C4-2B (cell line): ENCODE data around the gene PID1.

Experiments
- ZFX ChIP-seq: fragments of 450-650 bp; IDR thresholded peaks from 2 replicates; pipeline ENCODE4 v1.6.1; 2017
- TF ChIP-seq, protein P1 (sequence below): fragments of 450-650 bp; conservative IDR thresholded peaks from 2 replicates; pipeline ENCODE4 v1.5.1; 2017; ENCODE audit warnings: mild to moderate bottlenecking

DNA sequence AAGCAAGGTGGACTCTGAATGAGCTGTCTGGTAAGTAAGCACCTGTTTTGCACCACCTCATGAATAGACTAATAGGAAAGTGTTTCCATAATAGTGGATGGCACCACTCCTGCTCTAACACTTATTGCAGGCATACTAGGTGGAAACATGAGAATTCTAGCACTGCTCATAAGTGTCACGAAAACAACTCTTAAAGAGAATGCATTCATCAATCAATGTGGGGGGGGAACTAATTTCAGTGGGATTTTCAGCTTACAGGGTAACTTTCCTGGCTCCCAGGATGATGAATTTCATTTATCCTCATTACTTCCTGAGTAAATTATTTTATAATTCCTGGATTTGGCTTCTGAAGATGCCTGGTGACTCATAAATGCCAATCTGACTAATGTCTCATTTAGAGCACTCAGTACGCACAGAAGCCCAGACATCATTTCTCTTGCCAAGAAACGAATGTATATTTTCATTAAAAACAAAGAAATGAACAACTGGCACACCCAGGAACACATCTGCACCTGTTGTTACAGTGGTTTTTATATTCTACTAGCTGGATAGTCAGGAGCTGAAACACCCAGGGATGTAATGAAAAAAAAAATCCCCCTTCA lies 129.6 kb downstream of the PID1 start:
- TF ChIP-seq, protein P1, sequence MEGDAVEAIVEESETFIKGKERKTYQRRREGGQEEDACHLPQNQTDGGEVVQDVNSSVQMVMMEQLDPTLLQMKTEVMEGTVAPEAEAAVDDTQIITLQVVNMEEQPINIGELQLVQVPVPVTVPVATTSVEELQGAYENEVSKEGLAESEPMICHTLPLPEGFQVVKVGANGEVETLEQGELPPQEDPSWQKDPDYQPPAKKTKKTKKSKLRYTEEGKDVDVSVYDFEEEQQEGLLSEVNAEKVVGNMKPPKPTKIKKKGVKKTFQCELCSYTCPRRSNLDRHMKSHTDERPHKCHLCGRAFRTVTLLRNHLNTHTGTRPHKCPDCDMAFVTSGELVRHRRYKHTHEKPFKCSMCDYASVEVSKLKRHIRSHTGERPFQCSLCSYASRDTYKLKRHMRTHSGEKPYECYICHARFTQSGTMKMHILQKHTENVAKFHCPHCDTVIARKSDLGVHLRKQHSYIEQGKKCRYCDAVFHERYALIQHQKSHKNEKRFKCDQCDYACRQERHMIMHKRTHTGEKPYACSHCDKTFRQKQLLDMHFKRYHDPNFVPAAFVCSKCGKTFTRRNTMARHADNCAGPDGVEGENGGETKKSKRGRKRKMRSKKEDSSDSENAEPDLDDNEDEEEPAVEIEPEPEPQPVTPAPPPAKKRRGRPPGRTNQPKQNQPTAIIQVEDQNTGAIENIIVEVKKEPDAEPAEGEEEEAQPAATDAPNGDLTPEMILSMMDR: no peak
- no peak for TF ChIP-seq ZFX
